ENCODE results near the gene HLA-DMA. TPM values are rescaled to one million over a fixed set of nuclear protein-coding genes. Genes with fewer than 3 reads are reported as not detected.

The HLA-DMA gene
- polyA plus RNA-seq, 6 donors from 2014 or later, result 1,101 to 1,557 (median 1,371) TPM

DNA sequence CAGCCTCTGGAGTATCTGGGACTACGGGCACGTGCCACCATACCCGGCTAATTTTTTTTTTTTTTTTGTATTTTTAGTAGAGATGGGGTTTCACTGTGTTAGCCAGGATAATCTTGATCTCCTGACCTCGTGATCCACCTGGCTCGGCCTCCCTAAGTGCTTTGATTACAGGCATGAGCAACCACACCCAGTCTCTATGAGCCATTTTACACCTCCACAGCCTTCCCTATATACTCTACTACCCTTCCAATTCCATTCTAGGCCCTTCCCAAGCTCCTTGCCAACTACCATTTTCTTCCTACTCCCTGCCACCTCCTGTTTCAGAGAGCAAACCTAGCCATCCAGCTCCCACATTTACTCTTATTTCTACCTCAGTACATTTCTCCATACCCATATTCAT, 7.7 kb upstream of the HLA-DMA start:
- ATAC-seq (ENCODE audit: low read depth in 2 of 2), result no peak
- H3K4me1 Mint-ChIP-seq, result peaks cover 50 to 60% (median 53%) of the 10 kb centered on the region in 3 donors

DNA sequence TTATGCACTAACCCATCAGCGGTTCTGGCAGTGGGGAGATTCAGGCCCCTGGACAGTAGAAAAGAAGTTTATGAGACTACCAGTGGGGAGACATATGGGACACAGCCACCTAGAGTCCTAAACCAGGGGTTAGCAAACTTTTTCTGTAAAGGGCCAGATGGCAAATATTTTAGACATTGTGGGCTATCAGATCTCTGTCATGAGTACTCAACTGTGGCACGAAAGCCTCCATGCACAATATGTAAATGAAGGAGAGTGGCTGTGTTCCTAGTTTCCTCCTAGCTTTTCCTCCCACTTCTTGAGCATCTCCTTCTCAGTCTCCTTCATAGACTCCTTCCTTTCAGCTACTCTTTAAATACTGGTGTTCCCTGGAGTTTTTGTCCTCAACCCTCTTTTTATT, 3.3 kb upstream of the HLA-DMA start:
- Mint-ChIP-seq H3K4me1 (peaks cover 56 to 67% (median 56%) of the 10 kb centered on the region in 3 donors), H3K27me3 (no peaks in the 10 kb centered on the region), H3K9me3 (no peaks in the 10 kb centered on the region), H3K4me3 (peak overlapping the region in 6 of 8 donors; percentile 6 to 79 (median 73)), H3K36me3 (peaks cover 5 to 8% of the 10 kb centered on the region in 2 donors), H3K27ac (peak overlapping the region in 5 of 6 donors; percentile 31 to 98 (median 84))
- ATAC-seq (ENCODE audit: low read depth in 2 of 2) (no peak), DNase-seq (no peak)

More for the DNA sequence above, 7.7 kb upstream of the HLA-DMA start:
- H3K27me3 Mint-ChIP-seq, result no peaks in the 10 kb centered on the region
- peaks cover 5 to 8% of the 10 kb centered on the region in 2 donors for H3K36me3 Mint-ChIP-seq
- H3K27ac Mint-ChIP-seq, result peak overlapping the region in 3 of 6 donors; percentile 0 to 80 (median 4)
- peak overlapping the region in 1 of 8 donors; percentile 30 for H3K4me3 Mint-ChIP-seq
- DNase-seq, result no peak
- H3K9me3 Mint-ChIP-seq, result no peaks in the 10 kb centered on the region

DNA sequence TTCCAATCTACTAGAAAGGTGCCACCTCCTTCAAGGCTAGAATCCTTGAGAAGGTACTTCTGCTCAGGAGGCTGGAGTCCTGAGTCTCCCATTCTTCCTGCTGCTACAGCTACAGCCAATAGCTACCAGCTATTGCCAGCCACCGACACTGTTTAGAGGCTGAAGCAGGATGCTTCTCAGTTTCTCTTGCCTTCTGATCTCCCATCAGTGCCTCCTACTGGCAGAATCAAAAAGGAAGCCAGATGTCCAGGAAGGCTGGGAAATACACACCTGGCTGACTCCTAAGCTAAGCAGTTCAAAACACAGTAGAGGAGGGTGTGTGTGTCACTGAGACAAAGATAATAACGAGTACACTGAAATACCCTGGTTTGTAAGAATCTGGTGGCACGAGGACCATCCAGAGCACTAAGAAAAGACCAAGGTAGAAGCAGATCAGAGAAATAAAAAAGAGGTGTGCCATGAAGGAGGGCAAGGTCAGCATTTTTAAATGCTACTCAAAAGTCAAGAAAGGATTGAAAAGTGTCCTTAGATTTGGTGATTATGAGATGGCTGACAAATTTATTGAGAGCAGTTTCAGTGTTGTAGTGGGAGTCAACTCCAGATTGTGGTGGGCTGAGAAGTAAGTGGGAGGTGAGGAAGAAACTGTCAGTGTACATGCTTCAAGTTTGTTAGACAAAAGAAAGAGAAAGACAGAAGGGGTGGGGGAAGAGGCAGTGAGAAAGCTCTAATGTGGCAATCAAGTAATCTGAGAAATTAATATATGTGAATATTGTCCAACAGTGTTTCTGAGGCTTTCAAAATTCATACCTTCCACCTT, 2.3 kb upstream of the HLA-DMA start:
- peak overlapping the region; percentile 26 to 98 (median 85) for H3K27ac Mint-ChIP-seq
- H3K4me3 Mint-ChIP-seq, result peak overlapping the region; percentile 6 to 79 (median 68)
- no peaks in the 10 kb centered on the region for H3K27me3 Mint-ChIP-seq
- DNase-seq (no peak), ATAC-seq (ENCODE audit: low read depth in 2 of 2) (no peak)
- H3K9me3 Mint-ChIP-seq, result no peaks in the 10 kb centered on the region
- peaks cover 10 to 13% of the 10 kb centered on the region in 2 donors for H3K36me3 Mint-ChIP-seq
- H3K4me1 Mint-ChIP-seq, result peaks cover 60 to 71% (median 62%) of the 10 kb centered on the region in 3 donors

DNA sequence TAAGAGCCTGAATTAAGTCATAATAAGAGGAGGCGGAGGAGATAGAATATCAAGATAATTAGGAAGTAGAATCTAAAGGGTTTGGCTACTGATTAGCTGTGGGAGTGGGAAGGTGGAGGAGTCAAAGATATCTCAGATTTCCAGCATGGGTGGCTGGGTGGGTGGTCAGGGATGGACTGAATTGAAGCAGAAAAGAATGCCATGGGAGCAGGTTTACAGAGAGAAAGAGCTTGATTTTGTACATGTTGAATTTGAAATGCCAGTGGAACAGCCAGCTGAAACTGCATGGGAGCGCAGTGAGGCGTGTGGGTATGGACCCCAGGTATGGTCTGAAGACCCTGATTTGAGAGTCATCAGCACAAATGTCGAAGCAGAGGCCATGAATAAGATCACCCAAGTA, 1.4 kb upstream of the HLA-DMA start:
- Mint-ChIP-seq H3K4me3 (peak overlapping the region; percentile 19 to 100 (median 98)), H3K9me3 (no peaks in the 10 kb centered on the region), H3K27ac (peak overlapping the region in 5 of 6 donors; percentile 98 to 99 (median 99)), H3K4me1 (peaks cover 69 to 80% (median 71%) of the 10 kb centered on the region in 3 donors), H3K27me3 (no peaks in the 10 kb centered on the region), H3K36me3 (peaks cover 11 to 23% of the 10 kb centered on the region in 2 donors)
- no peak for DNase-seq
- no peak for ATAC-seq (ENCODE audit: low read depth in 2 of 2)

DNA sequence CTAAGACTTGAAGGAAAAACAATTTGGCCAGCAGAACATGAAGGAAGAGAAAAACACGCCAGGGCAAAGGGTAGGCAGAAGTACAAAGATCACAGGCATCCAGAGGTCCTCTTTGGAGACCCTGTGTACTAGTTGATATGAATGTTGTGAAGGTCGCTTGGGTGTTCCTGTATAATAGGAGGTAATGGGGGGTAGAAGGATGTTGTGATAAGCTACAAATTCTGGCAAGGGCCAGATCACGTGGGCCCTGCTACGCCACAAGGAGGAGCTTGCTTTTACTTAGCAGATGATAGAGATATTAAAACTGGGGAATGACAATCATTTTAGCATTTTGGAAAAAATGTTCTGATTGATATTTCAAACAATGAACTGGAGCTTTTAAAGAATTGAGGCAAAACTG, 878 bp upstream of the HLA-DMA start:
- Mint-ChIP-seq H3K4me1 (peaks cover 74 to 85% (median 76%) of the 10 kb centered on the region in 3 donors), H3K9me3 (no peaks in the 10 kb centered on the region), H3K27me3 (no peaks in the 10 kb centered on the region), H3K36me3 (peaks cover 16 to 28% of the 10 kb centered on the region in 2 donors), H3K4me3 (peak overlapping the region; percentile 97 to 100 (median 99)), H3K27ac (peak overlapping the region; percentile 98 to 99 (median 99))
- ATAC-seq (ENCODE audit: low read depth in 2 of 2) (no peak), DNase-seq (no peak)

DNA sequence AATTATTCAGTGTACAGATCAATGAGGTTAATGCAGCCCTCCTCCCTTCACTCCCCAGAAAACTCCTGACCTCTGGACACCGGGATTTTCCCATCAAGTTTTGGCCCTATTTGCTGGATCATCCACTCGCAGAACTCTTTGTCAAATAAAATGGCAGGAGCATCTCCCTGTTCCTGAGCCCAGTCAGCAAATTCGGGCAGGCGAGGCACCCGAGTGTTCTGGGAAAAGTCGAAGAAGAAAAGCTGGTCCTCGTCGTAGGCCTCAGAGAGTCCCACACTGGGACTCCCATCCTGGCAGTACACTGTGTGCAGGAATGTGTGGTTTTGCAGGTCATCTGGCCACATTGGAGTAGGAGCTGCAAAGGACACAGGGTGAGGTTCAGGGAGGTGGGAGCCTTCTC, 2.4 kb downstream of the HLA-DMA start:
- H3K4me1 Mint-ChIP-seq, result peaks cover 85 to 94% (median 86%) of the 10 kb centered on the region in 3 donors
- peak overlapping the region; percentile 97 to 100 (median 99) for H3K4me3 Mint-ChIP-seq
- no peaks in the 10 kb centered on the region for H3K9me3 Mint-ChIP-seq
- H3K36me3 Mint-ChIP-seq, result peaks cover 23 to 28% of the 10 kb centered on the region in 2 donors
- DNase-seq, result no peak
- H3K27me3 Mint-ChIP-seq, result no peaks in the 10 kb centered on the region
- H3K27ac Mint-ChIP-seq, result peak overlapping the region; percentile 94 to 98 (median 96)
- ATAC-seq (ENCODE audit: low read depth in 2 of 2), result no peak

DNA sequence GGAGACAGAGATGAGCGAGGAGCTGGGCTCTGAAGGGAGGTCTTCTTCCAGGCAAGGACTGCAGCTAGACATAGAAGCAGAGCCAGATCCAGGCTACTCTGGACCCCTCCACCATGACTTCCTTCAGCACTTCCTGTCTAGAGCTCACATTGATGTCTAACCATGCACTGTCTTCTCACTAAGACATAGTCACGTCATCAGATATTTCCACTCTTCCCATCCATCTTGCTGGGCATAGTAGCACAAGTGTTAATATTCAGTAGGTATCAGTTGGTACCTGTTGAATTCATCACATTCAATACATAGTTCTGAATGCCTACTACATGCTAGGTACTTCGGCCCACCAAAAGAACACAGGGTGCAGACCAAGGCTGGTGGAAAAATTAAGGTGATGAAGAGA, 2.9 kb downstream of the HLA-DMA start:
- H3K4me1 Mint-ChIP-seq, result peaks cover 85 to 94% (median 86%) of the 10 kb centered on the region in 3 donors
- peak overlapping the region; percentile 94 to 98 (median 96) for H3K27ac Mint-ChIP-seq
- DNase-seq (no peak), ATAC-seq (ENCODE audit: low read depth in 2 of 2) (no peak)
- H3K27me3 Mint-ChIP-seq, result no peaks in the 10 kb centered on the region
- H3K36me3 Mint-ChIP-seq, result peaks cover 23 to 28% of the 10 kb centered on the region in 2 donors
- no peaks in the 10 kb centered on the region for H3K9me3 Mint-ChIP-seq
- peak overlapping the region; percentile 97 to 100 (median 99) for H3K4me3 Mint-ChIP-seq

DNA sequence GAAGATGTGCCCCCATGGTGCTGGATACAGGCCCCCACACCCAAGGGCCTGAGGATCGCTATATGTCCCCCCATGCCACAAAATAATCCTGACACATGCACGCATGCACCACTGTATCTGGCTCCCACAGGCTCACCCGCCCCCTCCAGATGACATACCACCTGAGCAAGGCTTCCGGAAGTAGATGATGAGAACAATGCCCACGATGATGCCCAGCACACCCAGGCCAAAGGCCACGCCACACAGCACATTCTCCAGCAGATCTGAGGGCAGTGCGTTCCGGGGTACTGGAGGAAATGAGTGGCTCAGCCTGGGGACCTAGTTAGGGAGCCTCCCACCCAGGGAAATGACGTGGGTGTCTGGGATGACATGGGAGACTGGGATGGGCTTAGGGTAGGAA, 3.8 kb downstream of the HLA-DMA start:
- H3K27ac Mint-ChIP-seq, result peak overlapping the region; percentile 94 to 99 (median 96)
- H3K4me3 Mint-ChIP-seq, result peak overlapping the region; percentile 97 to 100 (median 99)
- H3K27me3 Mint-ChIP-seq, result no peaks in the 10 kb centered on the region
- ATAC-seq (ENCODE audit: low read depth in 2 of 2) (no peak), DNase-seq (no peak)
- peaks cover 23 to 28% of the 10 kb centered on the region in 2 donors for H3K36me3 Mint-ChIP-seq
- H3K9me3 Mint-ChIP-seq, result no peaks in the 10 kb centered on the region
- H3K4me1 Mint-ChIP-seq, result peaks cover 85 to 94% (median 88%) of the 10 kb centered on the region in 3 donors

DNA sequence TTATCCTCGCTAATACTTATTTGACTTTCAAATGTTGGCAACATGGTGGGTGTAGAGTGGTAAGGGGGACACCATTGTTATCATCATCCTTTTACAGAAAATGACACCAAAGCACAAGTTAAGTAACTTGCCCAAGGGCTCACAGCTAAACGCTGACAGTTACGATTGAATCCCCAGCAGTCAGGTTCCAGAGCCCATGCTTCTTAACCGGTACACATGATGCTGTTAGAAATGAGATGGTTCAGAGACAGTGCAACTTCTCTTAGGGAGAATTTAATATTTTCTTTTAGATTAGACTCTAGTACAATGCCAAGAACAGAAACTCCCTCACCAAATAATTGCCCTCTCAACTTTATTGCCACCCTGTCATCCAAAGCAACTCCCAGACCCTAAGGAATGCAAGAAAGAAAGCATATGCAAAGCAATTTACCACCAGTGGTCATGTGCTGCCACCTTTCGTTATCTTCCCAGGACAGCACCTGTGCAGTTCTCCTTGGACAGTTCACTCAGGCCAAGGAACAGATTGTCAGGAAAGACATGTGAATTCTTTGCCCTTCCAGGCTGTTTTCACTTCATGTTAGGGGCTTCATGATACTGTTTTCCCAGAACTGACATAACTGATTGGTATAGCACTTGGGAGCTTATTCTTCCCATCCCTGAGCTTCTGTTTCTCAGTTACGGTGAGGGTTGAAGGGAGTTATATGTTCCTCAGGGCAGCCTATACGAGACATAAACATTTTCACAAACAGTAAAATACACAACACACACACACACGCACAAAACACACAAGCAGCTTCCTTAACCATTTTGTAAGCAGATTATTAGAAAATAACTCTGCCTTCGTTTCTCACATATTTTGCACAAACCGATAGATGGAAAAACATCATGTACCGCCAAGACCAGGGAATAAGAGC, 5.1 kb downstream of the HLA-DMA start:
- Mint-ChIP-seq H3K4me1 (peaks cover 86 to 93% (median 86%) of the 10 kb centered on the region in 3 donors), H3K4me3 (peak overlapping the region; percentile 85 to 100 (median 99)), H3K36me3 (peaks cover 23 to 28% of the 10 kb centered on the region in 2 donors), H3K9me3 (no peaks in the 10 kb centered on the region), H3K27me3 (no peaks in the 10 kb centered on the region), H3K27ac (peak overlapping the region; percentile 86 to 99 (median 97))
- DNase-seq, result peak; percentile 42
- no peak for ATAC-seq (ENCODE audit: low read depth in 2 of 2)

DNA sequence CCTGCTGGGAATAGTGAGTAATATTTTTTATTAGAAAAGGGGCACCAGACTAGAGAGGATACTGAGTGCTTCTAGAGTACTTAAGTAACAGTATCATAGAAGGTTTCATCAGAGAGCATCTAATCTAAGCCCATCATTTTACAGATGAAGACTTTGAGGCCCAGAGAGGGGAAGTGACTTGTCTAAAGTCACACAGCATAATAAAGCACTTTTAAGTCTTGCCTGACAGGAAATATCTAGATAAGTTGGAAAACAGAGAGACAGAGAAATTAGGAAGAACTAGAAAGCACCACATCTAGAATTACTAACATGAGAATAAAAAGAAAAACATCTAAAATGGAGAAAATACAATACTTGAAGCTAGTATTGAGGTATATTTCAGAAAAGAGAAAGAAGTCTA, 6.0 kb downstream of the HLA-DMA start:
- DNase-seq, result no peak
- peak overlapping the region; percentile 17 to 99 (median 98) for H3K4me3 Mint-ChIP-seq
- H3K27me3 Mint-ChIP-seq, result no peaks in the 10 kb centered on the region
- peak overlapping the region; percentile 90 to 100 (median 98) for H3K27ac Mint-ChIP-seq
- H3K36me3 Mint-ChIP-seq, result peaks cover 23 to 28% of the 10 kb centered on the region in 2 donors
- no peaks in the 10 kb centered on the region for H3K9me3 Mint-ChIP-seq
- no peak for ATAC-seq (ENCODE audit: low read depth in 2 of 2)
- peaks cover 87 to 96% (median 92%) of the 10 kb centered on the region in 3 donors for H3K4me1 Mint-ChIP-seq

DNA sequence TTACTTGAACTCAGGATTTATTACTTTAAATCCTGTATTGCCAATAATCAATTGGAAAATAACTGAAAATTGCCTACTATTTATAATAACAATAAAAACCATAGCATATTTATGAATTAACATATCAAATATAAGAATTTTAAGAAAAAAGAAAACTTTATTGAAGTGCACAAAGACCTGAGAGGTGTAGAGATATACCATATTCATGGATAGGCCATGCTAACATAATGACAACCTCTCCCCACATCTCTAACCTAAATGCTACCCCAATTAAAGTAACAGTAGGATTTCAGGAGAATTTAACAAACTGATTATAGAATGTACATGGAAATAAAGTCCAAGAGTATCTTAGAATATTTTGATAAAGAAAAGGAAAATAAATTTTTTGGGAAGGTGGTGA, 6.9 kb downstream of the HLA-DMA start:
- ATAC-seq (ENCODE audit: low read depth in 2 of 2) (no peak), DNase-seq (no peak)
- Mint-ChIP-seq H3K36me3 (peaks cover 23 to 28% of the 10 kb centered on the region in 2 donors), H3K27ac (peak overlapping the region; percentile 90 to 100 (median 99)), H3K9me3 (no peaks in the 10 kb centered on the region), H3K4me1 (peaks cover 93 to 98% (median 97%) of the 10 kb centered on the region in 3 donors), H3K27me3 (no peaks in the 10 kb centered on the region), H3K4me3 (peak overlapping the region; percentile 96 to 100 (median 98))

DNA sequence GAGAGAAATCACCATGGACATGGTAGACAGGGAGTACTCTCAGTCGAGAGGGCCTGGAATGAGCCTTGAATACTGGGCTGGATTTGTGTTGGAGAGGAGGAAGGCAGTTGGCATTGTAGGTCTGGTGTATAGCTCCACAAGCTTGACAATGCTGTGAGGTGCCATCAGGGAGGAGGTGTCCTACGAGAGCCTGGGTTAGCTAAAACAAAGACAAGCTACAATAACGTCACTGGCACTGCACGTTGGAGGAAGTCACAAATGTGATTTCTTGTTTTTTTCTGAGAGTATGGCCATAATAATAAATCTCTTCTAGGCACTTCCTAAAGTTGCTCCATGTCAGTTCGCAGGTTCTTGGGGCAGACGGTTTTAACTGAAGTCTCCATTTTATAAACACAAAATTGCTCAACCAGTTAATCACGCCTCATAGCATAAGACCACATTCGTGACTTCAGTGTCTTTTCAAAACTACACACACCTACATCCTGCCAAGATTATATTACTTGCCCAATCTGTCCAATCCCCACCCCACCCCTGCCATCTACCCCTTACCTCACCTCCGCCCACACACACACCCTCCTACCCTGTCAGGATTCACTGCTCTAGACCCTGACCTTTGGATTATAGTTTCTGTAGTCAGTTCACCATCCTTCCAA, 7.7 kb downstream of the HLA-DMA start:
- Mint-ChIP-seq H3K9me3 (no peaks in the 10 kb centered on the region), H3K27me3 (no peaks in the 10 kb centered on the region), H3K27ac (peak overlapping the region; percentile 98 to 100 (median 100)), H3K4me1 (peaks cover 87 to 91% (median 90%) of the 10 kb centered on the region in 3 donors), H3K4me3 (peak overlapping the region; percentile 88 to 100 (median 97)), H3K36me3 (peaks cover 20 to 23% of the 10 kb centered on the region in 2 donors)
- DNase-seq, result peak; percentile 87
- ATAC-seq (ENCODE audit: low read depth in 2 of 2), result peak; percentile 45 to 53
